ENCODE data around the gene APOL3.

- TF ChIP-seq, protein P1, sequence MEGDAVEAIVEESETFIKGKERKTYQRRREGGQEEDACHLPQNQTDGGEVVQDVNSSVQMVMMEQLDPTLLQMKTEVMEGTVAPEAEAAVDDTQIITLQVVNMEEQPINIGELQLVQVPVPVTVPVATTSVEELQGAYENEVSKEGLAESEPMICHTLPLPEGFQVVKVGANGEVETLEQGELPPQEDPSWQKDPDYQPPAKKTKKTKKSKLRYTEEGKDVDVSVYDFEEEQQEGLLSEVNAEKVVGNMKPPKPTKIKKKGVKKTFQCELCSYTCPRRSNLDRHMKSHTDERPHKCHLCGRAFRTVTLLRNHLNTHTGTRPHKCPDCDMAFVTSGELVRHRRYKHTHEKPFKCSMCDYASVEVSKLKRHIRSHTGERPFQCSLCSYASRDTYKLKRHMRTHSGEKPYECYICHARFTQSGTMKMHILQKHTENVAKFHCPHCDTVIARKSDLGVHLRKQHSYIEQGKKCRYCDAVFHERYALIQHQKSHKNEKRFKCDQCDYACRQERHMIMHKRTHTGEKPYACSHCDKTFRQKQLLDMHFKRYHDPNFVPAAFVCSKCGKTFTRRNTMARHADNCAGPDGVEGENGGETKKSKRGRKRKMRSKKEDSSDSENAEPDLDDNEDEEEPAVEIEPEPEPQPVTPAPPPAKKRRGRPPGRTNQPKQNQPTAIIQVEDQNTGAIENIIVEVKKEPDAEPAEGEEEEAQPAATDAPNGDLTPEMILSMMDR (conservative IDR thresholded peaks at IDR 0.05; ENCODE audit: low read depth, low read length), result no peak
- no peak for TF ChIP-seq EZH2 (IDR thresholded peaks at IDR 0.05; ENCODE audit: borderline replicate concordance, low read depth, low read length, poor library complexity, severe bottlenecking)
These were observed 25.1 kb downstream of the APOL3 start for GRCh38 chr22:36135306-36135980.
